Spleen (tissue), 11 donors: Measurements from ENCODE around the gene RADIL. TPM values are rescaled to one million over a fixed set of nuclear protein-coding genes. Genes with fewer than 3 reads are reported as not detected.

Source experiments
- DNase-seq: peaks from one replicate; pipeline ENCODE4 v3.0.0-alpha.2; 2020
- H3K27ac ChIP-seq, 8 donors: fragments of 200-600 bp; sonication (generic) in 7 of 8; 1 replicate in 4 of 8; 2 replicates in 4 of 8; pipeline versions ENCODE4 v1.5.0 to v1.8.0; 2016 to 2021; ENCODE audit warnings: inconsistent platforms in 4 of 8, mild to moderate bottlenecking in 4 of 8, moderate library complexity in 1 of 8
- H3K27me3 ChIP-seq, 7 donors: fragments of 200-600 bp; sonication (generic) in 6 of 7; replicated peaks in 1 of 7; 1 replicate in 4 of 7; 2 replicates in 3 of 7; pipeline versions ENCODE4 v1.5.0 to v1.8.0; 2016 to 2021; ENCODE audit warnings: inconsistent platforms in 3 of 7, mild to moderate bottlenecking in 1 of 7
- H3K36me3 ChIP-seq, 6 donors: fragments of 200-600 bp; sonication (generic) in 5 of 6; 1 replicate in 4 of 6; 2 replicates in 2 of 6; pipeline versions ENCODE4 v1.5.0 to v1.8.0; 2016 to 2021; ENCODE audit warnings: inconsistent platforms in 2 of 6
- H3K4me1 ChIP-seq, 6 donors: fragments of 200-600 bp; sonication (generic) in 5 of 6; 1 replicate in 3 of 6; 2 replicates in 3 of 6; pipeline versions ENCODE4 v1.5.0 to v1.8.0; 2016 to 2021; ENCODE audit warnings: inconsistent platforms in 3 of 6
- H3K4me3 ChIP-seq, 8 donors: fragments of 200-600 bp; sonication (generic) in 7 of 8; 1 replicate in 4 of 8; 2 replicates in 4 of 8; pipeline versions ENCODE4 v1.5.0 to v1.8.0; 2016 to 2021; ENCODE audit warnings: inconsistent platforms in 4 of 8, mild to moderate bottlenecking in 4 of 8, moderate library complexity in 2 of 8
- H3K9me3 ChIP-seq, 8 donors: fragments of 200-600 bp; sonication (generic) in 7 of 8; 1 replicate in 4 of 8; 2 replicates in 4 of 8; pipeline versions ENCODE4 v1.5.0 to v1.8.0; 2016 to 2021; ENCODE audit warnings: inconsistent platforms in 4 of 8
- CTCF ChIP-seq, 11 experiments: fragments of 200-600 bp in 7 of 11; fragments of 450-650 bp in 4 of 11; sonication (generic) in 4 of 11; IDR thresholded peaks in 8 of 11; conservative IDR thresholded peaks in 3 of 11; 1 replicate in 7 of 11; 2 replicates in 4 of 11; pipeline versions ENCODE4 v1.4.0 to v1.8.0; 2016 to 2021; ENCODE audit warnings: antibody characterized with exemption in 11 of 11, inconsistent platforms in 4 of 11, mild to moderate bottlenecking in 1 of 11
- POLR2A ChIP-seq, 3 donors: fragments of 450-650 bp; IDR thresholded peaks; one replicate each; pipeline ENCODE4 v1.5.1; 2017; ENCODE audit warnings: antibody characterized with exemption in 3 of 3, mild to moderate bottlenecking in 1 of 3
- POLR2AphosphoS5 ChIP-seq, 3 donors: sonication (generic); formaldehyde crosslinking; IDR thresholded peaks; one replicate each; pipeline ENCODE4 v1.5.1; 2017; ENCODE audit warnings: antibody characterized with exemption in 3 of 3
- WGBS, 5 donors: extraction: QIAGEN DNeasy Blood & Tissue Kit in 3 of 5; methylation state at CpG; one replicate each; pipeline versions ENCODE4 v1.1.5 to v1.1.7; 2013 to 2018; 5-methylcytosine and 5-hydroxymethylcytosine counted together
- intact Hi-C: fragments of 100-400 bp; cut with DNase I; formaldehyde crosslinking; loops from one replicate; pipeline ENCODE4 v1.15.0; 2023; ENCODE audit warnings: low total_unique reads
- polyA plus RNA-seq, 3 donors: library from polyadenylated mRNA; stranded (reverse); fragments of 200-250 nt; gene quantifications; one replicate each; pipeline ENCODE4 v1.2.1, GENCODE V29; 2013
- total RNA-seq, 7 donors: library from RNA; depleted of rRNA in 3 of 7; stranded (reverse); fragments of >200 nt in 3 of 7; fragmentation: NEBNext Ultra II Directional in 4 of 7; extraction: Animal tissue kit (Norgen Biotek cat#: 25700) in 4 of 7; gene quantifications; one replicate each; pipeline versions ENCODE4 v1.1.0 to v1.2.1, GENCODE V29; 2016 to 2021
- donor health status: healthy with polysubstance abuse.
- donor health status: DM: no; HTN: no; CAD: no; lungs with moderate emphysema.
- donor health status: DM: no; HTN: no; CAD: no.
- donor health status: Bipolar disorder and iron deficiency.
- donor health status: healthy.
- donor health status: DM: no; HTN: no; CAD: no.
- donor health status: DM: yes; HTN: yes; CAD: no.

Gene RADIL
- total and polyA plus RNA-seq, 10 donors = 0.24 to 2.8 (median 1.5) TPM

GRCh38 chr7:4781366-4782069 lies 102.0 kb downstream of the RADIL start:
- TF ChIP-seq POLR2A (IDR thresholded peaks at IDR 0.05) (no peak), POLR2AphosphoS5 (IDR thresholded peaks at IDR 0.05) (peak in 1 of 3 donors; percentile 47)

DNA sequence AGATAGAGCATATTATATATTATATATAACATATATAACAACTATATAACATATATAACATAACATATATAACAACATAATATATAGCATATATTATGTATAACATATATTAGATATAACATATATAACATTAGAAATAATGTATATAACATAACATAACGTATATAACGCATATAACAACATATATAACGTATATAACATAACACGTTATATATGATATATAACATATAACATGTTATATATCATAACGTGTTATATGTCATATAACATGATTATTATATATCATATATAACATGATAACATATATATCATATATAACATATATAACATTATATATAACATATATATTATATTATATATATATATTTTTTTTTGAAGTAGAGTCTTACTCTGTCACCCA lies 104.4 kb downstream of the RADIL start:
- Histone ChIP-seq H3K36me3 (peaks cover 7 to 66% (median 42%) of the 10 kb centered on the region in 6 donors), H3K9me3 (no peaks in the 10 kb centered on the region), H3K27me3 (no peaks in the 10 kb centered on the region), H3K27ac (no peak overlapping the region), H3K4me1 (peaks cover 20 to 55% (median 38%) of the 10 kb centered on the region in 6 donors), H3K4me3 (no peak overlapping the region)
- DNase-seq = no peak
- 89 to 96% (median 95%) methylated on average over 5 of the region's 5 CpGs for WGBS, 5 donors
- intact Hi-C loops = no loop called here
- TF ChIP-seq POLR2A (IDR thresholded peaks at IDR 0.05) (no peak), POLR2AphosphoS5 (IDR thresholded peaks at IDR 0.05) (no peak), CTCF (IDR thresholded peaks at IDR 0.05 in 8 of 11, conservative IDR thresholded peaks at IDR 0.05 in 3 of 11) (no peak)

More at GRCh38 chr7:4781366-4782069, 102.0 kb downstream of the RADIL start:
- no peak overlapping the region for H3K27ac ChIP-seq
- no peaks in the 10 kb centered on the region for H3K9me3 ChIP-seq
- intact Hi-C loops = no loop called here
- H3K4me3 ChIP-seq = no peak overlapping the region
- WGBS, 5 donors = 84 to 97% (median 95%) methylated on average over 7 to 27 of the region's 27 CpGs
- peak; percentile 76 for DNase-seq
- H3K27me3 ChIP-seq = no peaks in the 10 kb centered on the region
- peaks cover 7 to 90% (median 66%) of the 10 kb centered on the region in 6 donors for H3K36me3 ChIP-seq
- peaks cover 13 to 38% (median 23%) of the 10 kb centered on the region in 6 donors for H3K4me1 ChIP-seq

- H3K27me3 ChIP-seq = no peaks in the 10 kb centered on the region
- peak overlapping the region; percentile 93 to 98 (median 98) for H3K27ac ChIP-seq
- 19 to 24% (median 21%) methylated on average over 30 to 32 of the region's 32 CpGs for WGBS, 5 donors
- H3K4me3 ChIP-seq = peak overlapping the region; percentile 83 to 97 (median 91)
- intact Hi-C loops = no loop called here
- peaks cover 20 to 60% (median 42%) of the 10 kb centered on the region in 6 donors for H3K4me1 ChIP-seq
- H3K36me3 ChIP-seq = peaks cover 0 to 46% (median 12%) of the 10 kb centered on the region in 6 donors
- no peak for TF ChIP-seq POLR2AphosphoS5 (IDR thresholded peaks at IDR 0.05)
- TF ChIP-seq POLR2A (IDR thresholded peaks at IDR 0.05) = no peak
- TF ChIP-seq CTCF (IDR thresholded peaks at IDR 0.05 in 8 of 11, conservative IDR thresholded peaks at IDR 0.05 in 3 of 11) = no peak
- DNase-seq = no peak
- H3K9me3 ChIP-seq = no peaks in the 10 kb centered on the region
Measured at GRCh38 chr7:4775848-4776623, 107.5 kb downstream of the RADIL start.

DNA sequence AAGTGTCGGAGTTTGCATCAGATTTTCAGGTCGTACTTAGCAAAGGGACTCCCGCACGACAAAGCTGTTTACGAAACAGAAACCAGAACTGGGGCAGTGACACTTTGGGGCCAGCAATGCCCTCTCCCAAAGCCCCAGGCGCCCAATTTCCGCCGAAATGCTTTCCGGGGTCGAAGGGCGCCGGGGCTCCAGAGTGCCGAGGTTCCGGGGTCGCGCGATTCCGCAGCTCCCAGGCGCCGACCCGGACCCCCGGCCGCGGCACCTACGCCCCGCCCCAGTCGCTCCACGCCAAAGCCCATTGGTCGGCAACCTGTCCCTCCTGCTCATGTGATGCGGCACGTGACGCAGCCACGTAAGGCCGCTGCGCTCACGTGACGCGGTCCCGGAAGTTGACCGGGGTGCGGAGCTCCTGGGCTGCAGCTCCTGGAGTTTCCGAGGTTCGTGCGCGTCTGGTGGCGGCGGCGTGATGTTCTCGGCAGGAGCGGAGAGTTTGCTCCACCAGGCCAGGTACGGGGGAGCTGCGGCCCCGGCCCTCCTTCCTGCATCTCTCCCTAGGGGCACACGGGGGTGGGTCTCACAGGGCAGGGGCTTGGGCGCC lies 108.2 kb downstream of the RADIL start, which contains the start of gene AP5Z1:
Gene AP5Z1, plus strand, starts transcription at position 374 of the 598 bp plus-strand sequence. Its CDS starts 93 bp downstream, at position 467.
- TF ChIP-seq POLR2A (IDR thresholded peaks at IDR 0.05) (peak; percentile 80 to 88 (median 82)), POLR2AphosphoS5 (IDR thresholded peaks at IDR 0.05) (peak; percentile 98 to 99 (median 98)), CTCF (IDR thresholded peaks at IDR 0.05 in 8 of 11, conservative IDR thresholded peaks at IDR 0.05 in 3 of 11) (peak in 3 of 11 experiments; percentile 25 to 37 (median 31))
- WGBS, 5 donors = 0 to 1% (median 0%) methylated on average over 30 to 55 of the region's 55 CpGs

More for the DNA sequence above, 108.2 kb downstream of the RADIL start, which contains the start of gene AP5Z1:
- Histone ChIP-seq H3K9me3 (no peaks in the 10 kb centered on the region), H3K4me3 (peak within 1 kb of the TSS; percentile 83 to 97 (median 91)), H3K4me1 (peaks cover 20 to 60% (median 42%) of the 10 kb centered on the region in 6 donors), H3K36me3 (peaks cover 0 to 42% (median 5%) of the 10 kb centered on the region in 6 donors), H3K27me3 (no peaks in the 10 kb centered on the region), H3K27ac (peak within 1 kb of the TSS; percentile 93 to 98 (median 98))
- intact Hi-C loops = no loop called here
- DNase-seq = peak; percentile 99
